Measurements from ENCODE around the gene DCST1.

The DCST1 gene

DNA sequence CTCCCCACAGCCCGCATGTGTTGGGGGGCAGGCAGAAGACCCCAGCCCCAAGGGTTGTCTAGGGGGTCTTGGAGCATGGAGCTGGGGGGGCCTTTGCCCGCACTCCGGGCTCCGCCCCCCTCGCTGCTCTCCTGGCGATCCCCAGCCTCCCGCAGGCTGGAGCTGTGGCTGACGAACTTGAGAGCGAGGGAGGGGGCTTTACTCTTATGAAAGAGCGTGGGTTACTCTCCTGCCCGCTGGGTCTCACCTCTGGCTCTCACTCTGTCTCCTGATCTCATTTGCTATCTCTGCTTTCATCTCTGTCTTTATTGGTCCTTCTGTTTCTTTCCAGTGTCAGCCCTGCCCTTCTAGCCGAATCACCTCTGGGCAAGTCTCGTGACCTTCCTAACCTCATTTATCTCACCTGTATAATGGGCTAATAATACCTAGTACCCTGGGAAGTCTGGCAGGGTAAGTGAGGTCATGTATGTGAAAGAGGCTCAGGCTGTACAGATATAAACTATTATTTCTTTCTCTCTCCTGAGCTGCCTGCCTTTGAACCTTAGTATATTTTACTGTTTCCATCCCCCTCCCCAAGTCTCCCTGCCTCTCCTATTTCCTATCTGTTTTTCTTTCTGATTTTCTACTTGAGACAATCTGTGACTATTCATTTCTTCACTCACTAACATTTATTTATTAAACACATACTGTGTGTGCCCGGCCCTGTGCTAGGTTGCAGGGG, 30.6 kb downstream of the DCST1 start:
- Mint-ChIP-seq H3K27ac (peak overlapping the region; percentile 38), H3K9me3 (no peaks in the 10 kb centered on the region), H3K4me3 (peak overlapping the region; percentile 76), H3K36me3 (peaks cover 21% of the 10 kb centered on the region), H3K4me1 (peaks cover 36% of the 10 kb centered on the region), H3K27me3 (no peaks in the 10 kb centered on the region)
- CTCF ChIA-PET: interaction anchor here (1.0 to 15.1 kb wide), 6 partner anchors 14 to 103 kb away, joined by 4 to 220 read pairs (median 10); partner anchors contain the start of genes ADAM15 and EFNA3
- peak; percentile 52 for DNase-seq

DNA sequence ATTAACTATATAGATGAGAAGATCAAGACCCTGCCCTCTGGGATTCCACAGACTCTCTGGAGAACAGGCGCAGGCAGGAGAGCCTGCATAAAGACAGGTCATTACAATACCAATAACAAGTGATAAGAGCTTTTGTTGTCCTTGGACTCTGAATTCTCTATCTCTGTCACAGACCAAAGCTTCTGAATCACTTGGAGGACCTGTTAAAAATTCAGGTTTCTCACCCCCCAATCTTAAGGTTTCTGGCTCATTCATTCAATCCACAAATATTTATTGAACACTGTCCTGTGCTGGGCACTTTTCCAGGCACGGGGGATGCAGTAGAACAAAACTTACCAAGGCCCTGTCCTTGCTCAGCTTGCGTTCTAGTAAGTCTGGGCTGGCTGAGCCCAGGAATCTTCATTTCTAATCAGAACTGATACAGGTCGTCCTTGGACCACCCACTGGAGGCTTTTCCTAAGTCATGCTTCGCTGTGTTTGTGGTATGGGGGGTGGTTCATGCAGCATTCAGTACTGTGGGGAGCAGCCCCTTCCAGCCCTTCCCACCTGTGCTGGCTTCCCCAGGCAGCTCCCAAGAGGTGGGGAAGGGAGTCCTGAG, 31.3 kb downstream of the DCST1 start:
- no peak overlapping the region for H3K27ac Mint-ChIP-seq
- peaks cover 36% of the 10 kb centered on the region for H3K4me1 Mint-ChIP-seq
- CTCF ChIA-PET: interaction anchor here (1.0 to 15.1 kb wide), 6 partner anchors 11 to 103 kb away, joined by 3 to 220 read pairs (median 7); partner anchors contain the start of genes ADAM15 and EFNA3
- no peaks in the 10 kb centered on the region for H3K27me3 Mint-ChIP-seq
- peaks cover 21% of the 10 kb centered on the region for H3K36me3 Mint-ChIP-seq
- H3K4me3 Mint-ChIP-seq: peak overlapping the region; percentile 76
- H3K9me3 Mint-ChIP-seq: no peaks in the 10 kb centered on the region
- DNase-seq: no peak

DNA sequence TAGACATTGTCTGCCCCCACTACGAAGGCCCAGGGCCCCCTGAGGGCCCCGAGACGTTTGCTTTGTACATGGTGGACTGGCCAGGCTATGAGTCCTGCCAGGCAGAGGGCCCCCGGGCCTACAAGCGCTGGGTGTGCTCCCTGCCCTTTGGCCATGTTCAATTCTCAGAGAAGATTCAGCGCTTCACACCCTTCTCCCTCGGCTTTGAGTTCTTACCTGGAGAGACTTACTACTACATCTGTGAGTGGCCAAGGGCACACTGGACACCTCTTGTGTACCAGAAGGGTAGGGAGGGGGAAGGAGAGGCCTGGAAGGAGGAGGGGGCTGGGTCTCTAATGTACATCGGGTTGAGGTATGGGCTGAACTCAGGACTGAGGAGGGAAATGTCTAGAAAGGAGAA, 33.2 kb downstream of the DCST1 start:
- Mint-ChIP-seq H3K27ac (no peak overlapping the region), H3K36me3 (peaks cover 14% of the 10 kb centered on the region), H3K27me3 (peaks cover 14% of the 10 kb centered on the region), H3K9me3 (no peaks in the 10 kb centered on the region), H3K4me1 (peaks cover 42% of the 10 kb centered on the region), H3K4me3 (no peak overlapping the region)
- CTCF ChIA-PET: interaction anchor here (1.5 to 12.3 kb wide), 4 partner anchors 10 to 107 kb away, joined by 4 to 140 read pairs (median 8); partner anchors contain the start of genes KRTCAP2 and TRIM46
- DNase-seq: no peak

DNA sequence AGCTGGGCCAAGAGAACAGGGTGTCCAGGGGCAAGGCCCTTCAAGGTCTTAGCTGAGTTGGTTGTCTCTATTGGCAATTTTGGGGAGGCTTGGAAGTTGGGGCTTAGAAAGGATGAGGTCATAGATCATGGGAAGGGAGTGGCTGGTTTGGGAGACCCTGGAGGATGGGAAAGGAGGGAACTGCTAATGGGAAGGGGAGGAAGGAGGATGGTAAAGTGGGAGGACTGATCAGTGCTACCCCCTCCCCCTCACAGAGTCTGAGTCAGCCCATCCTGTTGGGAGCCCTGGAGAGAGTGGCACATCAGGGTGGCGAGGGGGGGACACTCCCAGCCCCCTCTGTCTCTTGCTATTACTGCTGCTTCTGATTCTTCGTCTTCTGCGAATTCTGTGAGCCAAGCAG, 35.0 kb downstream of the DCST1 start:
- no peaks in the 10 kb centered on the region for H3K9me3 Mint-ChIP-seq
- no peak overlapping the region for H3K27ac Mint-ChIP-seq
- CTCF ChIA-PET: interaction anchor here (0.9 to 12.3 kb wide), 4 partner anchors 15 to 105 kb away, joined by 3 to 140 read pairs (median 4); partner anchors contain the start of genes KRTCAP2 and TRIM46
- H3K36me3 Mint-ChIP-seq: peaks cover 14% of the 10 kb centered on the region
- H3K4me1 Mint-ChIP-seq: peaks cover 46% of the 10 kb centered on the region
- H3K27me3 Mint-ChIP-seq: peaks cover 21% of the 10 kb centered on the region
- H3K4me3 Mint-ChIP-seq: no peak overlapping the region
- DNase-seq: no peak

DNA sequence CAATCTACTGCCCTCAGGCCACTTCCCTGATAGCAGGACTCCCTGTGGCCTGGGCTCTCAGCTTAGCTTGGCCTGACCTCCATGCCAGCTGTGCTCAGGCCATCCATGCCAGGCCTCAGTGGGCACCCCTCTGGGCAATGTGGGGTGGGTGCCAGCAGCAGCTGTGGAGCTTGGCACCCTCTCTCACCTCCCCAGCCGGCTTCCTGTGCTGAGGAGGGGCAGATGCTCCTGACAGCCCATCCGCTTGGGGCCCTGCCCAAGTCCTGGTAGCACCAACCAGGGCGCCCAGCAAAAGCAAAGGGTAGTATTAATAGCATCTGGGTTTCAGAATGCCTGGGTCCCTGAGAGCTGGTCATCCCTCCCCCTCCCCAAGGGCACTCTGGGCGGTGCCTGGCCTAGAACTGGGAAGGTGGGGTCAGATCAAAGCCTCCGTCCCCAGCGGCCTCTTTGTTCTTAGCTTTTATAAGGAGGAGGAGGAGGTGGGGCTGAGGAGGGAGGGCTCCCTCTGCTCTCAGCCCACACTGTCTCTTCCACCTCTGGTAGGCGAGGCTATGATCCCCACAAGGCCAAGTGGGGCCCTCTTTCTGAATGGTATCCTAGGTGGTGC, 36.0 kb downstream of the DCST1 start:
- DNase-seq: no peak

DNA sequence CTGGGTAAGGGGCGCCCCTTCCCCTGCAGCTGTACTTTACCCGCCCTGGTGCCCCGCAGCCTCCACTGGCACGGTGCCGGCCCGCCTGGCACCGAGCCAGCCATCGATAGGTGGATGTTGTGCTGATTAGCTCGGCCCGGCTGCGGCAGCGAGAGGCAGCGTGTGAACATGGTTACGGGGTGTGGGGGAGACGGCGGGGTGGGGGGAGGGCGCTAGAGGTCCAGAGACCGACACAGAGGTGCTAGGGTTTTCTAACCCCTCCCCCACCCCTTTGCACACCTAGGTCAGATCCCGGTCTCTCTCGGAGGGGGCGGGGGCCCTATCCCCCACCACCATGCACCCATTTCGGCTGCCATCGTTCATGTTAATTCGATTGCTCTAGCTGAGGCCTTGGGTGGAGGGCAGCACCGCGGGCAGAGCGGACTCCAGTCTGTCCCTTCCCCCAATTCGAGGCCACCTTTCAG, 36.6 kb downstream of the DCST1 start:
- Mint-ChIP-seq H3K4me1 (peaks cover 50% of the 10 kb centered on the region), H3K36me3 (peaks cover 14% of the 10 kb centered on the region), H3K27me3 (peaks cover 24% of the 10 kb centered on the region), H3K27ac (no peak overlapping the region), H3K9me3 (no peaks in the 10 kb centered on the region), H3K4me3 (no peak overlapping the region)
- CTCF ChIA-PET: interaction anchor here (0.5 to 12.3 kb wide), 5 partner anchors 8 to 21 kb away, joined by 3 to 140 read pairs (median 3); no protein-coding TSS in a partner anchor
- no peak for DNase-seq

More for the DNA sequence above, 36.0 kb downstream of the DCST1 start:
- Mint-ChIP-seq H3K9me3 (no peaks in the 10 kb centered on the region), H3K4me1 (peaks cover 50% of the 10 kb centered on the region), H3K4me3 (no peak overlapping the region), H3K27ac (no peak overlapping the region), H3K27me3 (peaks cover 24% of the 10 kb centered on the region), H3K36me3 (peaks cover 14% of the 10 kb centered on the region)
- CTCF ChIA-PET: interaction anchor here (0.7 to 12.3 kb wide), 3 partner anchors 11 to 22 kb away, joined by 3 to 140 read pairs (median 4); no protein-coding TSS in a partner anchor

DNA sequence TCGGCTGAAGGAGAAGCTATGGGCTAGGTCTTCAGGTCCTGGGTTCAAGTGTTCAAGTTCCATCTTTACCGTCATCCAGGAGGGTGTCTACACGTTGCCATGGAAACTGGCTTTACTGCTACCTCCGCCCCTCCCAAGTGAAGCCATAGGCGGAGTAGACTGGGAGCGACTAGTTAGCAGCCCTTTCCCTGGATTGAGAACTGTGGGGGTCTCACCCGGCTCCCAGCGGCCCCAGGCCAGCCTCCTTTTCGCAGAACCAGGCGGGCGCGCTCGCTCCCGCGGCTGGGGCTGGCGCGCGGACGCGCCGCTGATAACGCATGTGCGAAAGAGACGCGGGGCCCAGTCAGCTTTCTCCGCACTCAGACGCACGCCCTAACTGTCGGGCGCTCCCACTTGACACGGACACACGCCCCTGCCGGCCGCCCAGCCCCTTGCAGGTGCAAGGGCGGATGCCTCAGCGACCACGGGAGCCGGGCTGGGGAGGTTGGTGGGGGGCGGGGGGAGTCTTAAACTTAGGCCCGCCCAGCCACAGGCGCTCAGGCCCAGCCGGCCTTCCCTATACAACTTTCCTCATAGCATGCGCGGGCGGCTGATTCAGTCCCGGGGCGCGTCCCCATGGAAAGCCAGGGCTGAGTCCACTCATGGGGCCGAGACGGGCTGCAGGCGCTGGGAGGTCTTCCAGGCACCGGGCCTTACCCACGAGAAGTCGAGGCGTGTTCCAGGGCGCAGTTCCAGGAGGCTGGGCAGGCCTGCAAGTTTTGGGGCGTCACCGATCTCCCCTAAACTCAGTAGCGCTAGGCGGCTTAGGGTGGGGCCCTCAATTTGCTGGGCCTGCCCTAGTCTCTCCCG, 37.3 kb downstream of the DCST1 start:
- CTCF ChIA-PET: interaction anchor here (0.5 to 12.3 kb wide), 4 partner anchors 8 to 13 kb away, joined by 3 to 140 read pairs (median 3); no protein-coding TSS in a partner anchor
- Mint-ChIP-seq H3K4me1 (peaks cover 55% of the 10 kb centered on the region), H3K9me3 (no peaks in the 10 kb centered on the region), H3K4me3 (no peak overlapping the region), H3K36me3 (peaks cover 14% of the 10 kb centered on the region), H3K27me3 (peaks cover 24% of the 10 kb centered on the region), H3K27ac (no peak overlapping the region)
- DNase-seq: peak; percentile 87

DNA sequence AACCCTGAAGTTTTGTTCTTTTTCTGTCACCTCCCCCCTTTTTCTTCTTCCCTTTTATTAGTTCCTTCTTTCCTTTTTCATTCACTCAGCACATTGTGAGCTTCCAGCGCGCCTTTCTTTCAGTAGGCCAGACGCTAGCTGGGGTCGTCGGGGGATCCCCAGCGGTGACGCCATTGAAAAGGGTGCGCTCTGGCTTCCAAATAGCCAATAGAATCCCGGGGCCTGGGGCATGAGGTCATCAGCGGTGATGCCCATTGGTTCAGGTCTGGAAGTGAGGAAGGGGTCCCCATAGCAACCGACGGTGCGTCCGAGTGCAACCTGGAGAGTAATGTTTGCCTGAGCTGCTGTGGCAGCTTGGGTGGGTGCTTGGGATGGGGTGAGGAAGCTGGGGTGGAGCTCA, 38.1 kb downstream of the DCST1 start:
- no peak for DNase-seq
- peak overlapping the region; percentile 13 for H3K4me3 Mint-ChIP-seq
- no peak overlapping the region for H3K27ac Mint-ChIP-seq
- no peaks in the 10 kb centered on the region for H3K9me3 Mint-ChIP-seq
- H3K4me1 Mint-ChIP-seq: peaks cover 59% of the 10 kb centered on the region
- CTCF ChIA-PET: interaction anchor here (0.9 to 2.0 kb wide), 3 partner anchors 10 to 19 kb away, joined by 3 to 10 read pairs (median 3); no protein-coding TSS in a partner anchor
- H3K27me3 Mint-ChIP-seq: peaks cover 28% of the 10 kb centered on the region
- peaks cover 13% of the 10 kb centered on the region for H3K36me3 Mint-ChIP-seq

DNA sequence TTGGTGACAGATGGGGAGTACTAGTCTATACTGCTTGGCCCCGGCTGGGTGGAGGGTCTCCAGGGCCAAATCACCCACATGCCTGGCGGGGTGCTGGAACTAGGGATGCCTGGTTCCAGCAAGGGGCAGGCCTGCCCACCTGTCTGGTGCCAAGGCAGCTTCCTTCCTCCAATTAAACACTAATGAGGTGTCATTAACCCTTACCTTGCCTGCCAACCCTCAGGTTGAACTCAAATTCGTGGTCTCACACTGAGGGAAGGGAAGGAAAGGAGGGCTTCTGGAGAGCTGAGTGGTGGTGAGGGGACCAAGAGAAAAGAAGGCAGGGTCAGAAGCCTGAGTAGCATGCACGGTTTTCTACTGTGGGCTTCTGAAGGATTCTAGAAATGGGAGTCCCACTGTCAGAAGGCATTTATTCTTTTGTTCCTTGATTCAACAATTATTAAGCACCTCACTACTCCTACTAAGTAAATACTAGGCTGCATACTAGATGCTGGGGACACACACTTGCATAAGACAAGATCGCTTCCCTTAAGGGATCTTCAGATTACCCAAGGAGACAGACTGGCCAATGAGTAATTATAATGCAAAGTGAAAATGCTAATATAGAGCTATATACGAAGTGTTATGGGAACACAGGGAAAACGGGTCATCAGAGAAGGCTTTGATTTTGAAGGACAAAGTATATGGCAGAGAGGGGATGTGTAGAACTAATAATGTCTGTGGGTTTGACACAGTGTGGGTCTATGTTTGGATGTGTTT, 39.1 kb downstream of the DCST1 start:
- CTCF ChIA-PET: interaction anchor here (0.9 to 2.0 kb wide), 4 partner anchors 10 to 28 kb away, joined by 3 to 10 read pairs (median 3); no protein-coding TSS in a partner anchor
- H3K4me3 Mint-ChIP-seq: no peak overlapping the region
- peaks cover 38% of the 10 kb centered on the region for H3K27me3 Mint-ChIP-seq
- DNase-seq: no peak
- peaks cover 7% of the 10 kb centered on the region for H3K36me3 Mint-ChIP-seq
- H3K4me1 Mint-ChIP-seq: peaks cover 69% of the 10 kb centered on the region
- H3K27ac Mint-ChIP-seq: no peak overlapping the region
- no peaks in the 10 kb centered on the region for H3K9me3 Mint-ChIP-seq

DNA sequence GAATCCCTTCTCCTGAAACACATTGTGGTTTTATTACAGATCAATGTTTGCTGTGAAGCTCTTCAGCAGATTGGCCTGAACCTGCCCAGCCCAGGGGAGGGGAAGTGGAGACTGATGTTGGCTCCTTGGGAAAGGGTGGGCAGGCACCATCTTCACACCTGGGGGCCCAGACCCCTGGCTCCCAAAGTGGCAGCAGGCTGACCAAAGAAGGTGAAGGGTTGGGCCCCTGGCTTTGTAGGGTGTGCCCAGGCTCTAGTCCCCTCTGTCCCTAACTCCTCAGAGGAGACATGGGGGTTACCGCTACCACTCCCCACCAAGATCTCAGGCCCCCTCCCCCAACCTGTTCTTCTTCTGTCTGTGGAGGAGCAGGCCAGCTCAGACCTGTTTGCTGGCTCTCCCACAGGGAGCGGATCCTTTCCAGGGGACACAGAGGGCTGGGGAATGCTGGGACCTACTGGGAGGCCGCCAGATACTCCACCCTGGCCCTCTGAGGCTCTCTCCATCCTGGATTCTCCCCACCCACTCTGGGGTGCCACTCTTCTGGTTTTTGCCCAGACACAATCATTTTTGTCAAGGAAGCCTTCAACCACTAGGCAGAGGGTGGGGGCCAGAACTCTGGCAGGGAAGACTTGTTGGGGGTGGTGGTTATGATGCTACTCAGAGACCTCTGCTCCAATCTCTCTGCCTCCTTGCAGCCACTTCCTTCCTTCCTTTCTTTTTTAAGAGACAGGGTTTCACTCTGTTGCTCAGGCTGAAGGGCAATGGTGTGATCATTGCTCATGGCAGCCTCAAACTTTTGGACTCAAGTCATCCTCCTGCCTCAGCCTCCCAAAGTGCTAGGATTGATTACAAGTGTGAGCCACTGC, 40.0 kb downstream of the DCST1 start:
- DNase-seq: peak; percentile 65
- no peak overlapping the region for H3K4me3 Mint-ChIP-seq
- H3K27me3 Mint-ChIP-seq: peaks cover 47% of the 10 kb centered on the region
- CTCF ChIA-PET: interaction anchor here (1.0 to 2.9 kb wide), 4 partner anchors 11 to 29 kb away, joined by 3 to 18 read pairs (median 6); no protein-coding TSS in a partner anchor
- no peaks in the 10 kb centered on the region for H3K9me3 Mint-ChIP-seq
- peak overlapping the region; percentile 40 for H3K27ac Mint-ChIP-seq
- peaks cover 76% of the 10 kb centered on the region for H3K4me1 Mint-ChIP-seq
- H3K36me3 Mint-ChIP-seq: peaks cover 4% of the 10 kb centered on the region

DNA sequence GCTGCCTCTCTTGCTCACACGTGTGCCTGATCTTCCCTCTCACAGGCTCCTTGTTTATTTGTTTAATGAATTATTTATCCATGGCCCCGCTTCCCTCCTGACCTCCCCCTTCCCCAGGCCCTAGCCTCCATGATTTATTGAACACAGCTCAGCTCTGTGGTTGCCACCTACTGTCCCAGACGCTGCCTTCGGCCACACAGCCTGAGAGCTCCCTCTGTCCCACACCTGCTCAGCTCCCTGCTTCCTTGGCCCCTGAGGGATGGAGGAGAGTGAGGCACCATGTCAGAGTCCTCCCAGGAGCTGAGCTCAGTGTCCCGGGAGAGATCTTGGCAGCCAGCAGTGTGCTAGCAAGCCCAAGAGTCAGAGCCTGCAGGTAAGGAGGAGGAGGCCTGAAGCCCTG, 41.9 kb downstream of the DCST1 start:
- H3K9me3 Mint-ChIP-seq: no peaks in the 10 kb centered on the region
- H3K4me1 Mint-ChIP-seq: peaks cover 83% of the 10 kb centered on the region
- H3K36me3 Mint-ChIP-seq: peaks cover 2% of the 10 kb centered on the region
- no peak overlapping the region for H3K27ac Mint-ChIP-seq
- CTCF ChIA-PET: interaction anchor here (0.6 to 2.9 kb wide), 11 partner anchors 8 to 513 kb away, joined by 3 to 18 read pairs (median 4); partner anchors contain the start of gene EFNA4
- no peak overlapping the region for H3K4me3 Mint-ChIP-seq
- DNase-seq: no peak
- H3K27me3 Mint-ChIP-seq: peaks cover 64% of the 10 kb centered on the region

DNA sequence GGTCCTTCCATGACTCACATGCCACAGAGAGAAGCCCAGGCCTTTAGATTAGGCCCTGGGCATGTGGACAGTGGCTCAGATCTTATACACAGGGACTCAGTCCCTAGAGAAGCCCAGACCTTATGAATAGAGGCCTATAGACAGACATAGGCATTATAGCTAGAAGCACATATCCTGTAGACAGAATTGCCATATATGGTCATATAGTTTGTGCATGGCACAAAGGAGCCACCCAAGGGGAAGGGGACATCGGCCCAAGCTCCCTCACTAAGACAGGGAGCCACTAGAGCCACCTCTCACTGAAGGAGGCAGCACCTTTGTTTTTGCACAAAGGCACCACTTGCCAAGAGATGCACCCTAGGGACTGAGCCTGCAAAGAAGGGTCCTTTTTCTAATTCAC, 42.7 kb downstream of the DCST1 start:
- no peak for DNase-seq
- CTCF ChIA-PET: interaction anchor here (0.8 to 2.9 kb wide), 5 partner anchors 9 to 32 kb away, joined by 3 to 18 read pairs (median 7); no protein-coding TSS in a partner anchor
- no peaks in the 10 kb centered on the region for H3K9me3 Mint-ChIP-seq
- no peak overlapping the region for H3K4me3 Mint-ChIP-seq
- peaks cover 3% of the 10 kb centered on the region for H3K36me3 Mint-ChIP-seq
- peaks cover 82% of the 10 kb centered on the region for H3K4me1 Mint-ChIP-seq
- H3K27me3 Mint-ChIP-seq: peaks cover 64% of the 10 kb centered on the region
- no peak overlapping the region for H3K27ac Mint-ChIP-seq

Data from activated naive CD4-positive, alpha-beta T cell treated with anti-CD3 and anti-CD28 coated beads, Interleukin-2, amount 10 ng/mL, durations not matched to agents 7 days and 5 days (primary cell).